GM12891 (cell line): ENCODE data around the gene RAPGEF2.

ENCODE experiments used
- PAX5 ChIP-seq: IDR thresholded peaks from 2 replicates; pipeline ENCODE4 v1.6.1; 2011; ENCODE audit warnings: low read length, moderate library complexity, mild to moderate bottlenecking; ENCODE audit not compliant: insufficient read depth, severe bottlenecking
- POLR2A ChIP-seq: IDR thresholded peaks from 2 replicates; pipeline ENCODE4 v1.6.1; 2011; ENCODE audit warnings: low read depth, low read length, control low read depth
- POLR2AphosphoS5 ChIP-seq: IDR thresholded peaks from 2 replicates; pipeline ENCODE4 v1.6.1; 2011; ENCODE audit warnings: low read depth, low read length, control low read depth
- POU2F2 ChIP-seq: IDR thresholded peaks from 2 replicates; pipeline ENCODE4 v1.6.1; 2011; ENCODE audit warnings: low read depth, mild to moderate bottlenecking, control low read depth, low read length, moderate library complexity
- SPI1 ChIP-seq: IDR thresholded peaks from 2 replicates; pipeline ENCODE4 v1.6.1; 2011; ENCODE audit warnings: low read depth, low read length, control low read depth
- TAF1 ChIP-seq: IDR thresholded peaks from 2 replicates; pipeline ENCODE4 v1.6.1; 2011; ENCODE audit warnings: low read depth, low read length, control low read depth

DNA sequence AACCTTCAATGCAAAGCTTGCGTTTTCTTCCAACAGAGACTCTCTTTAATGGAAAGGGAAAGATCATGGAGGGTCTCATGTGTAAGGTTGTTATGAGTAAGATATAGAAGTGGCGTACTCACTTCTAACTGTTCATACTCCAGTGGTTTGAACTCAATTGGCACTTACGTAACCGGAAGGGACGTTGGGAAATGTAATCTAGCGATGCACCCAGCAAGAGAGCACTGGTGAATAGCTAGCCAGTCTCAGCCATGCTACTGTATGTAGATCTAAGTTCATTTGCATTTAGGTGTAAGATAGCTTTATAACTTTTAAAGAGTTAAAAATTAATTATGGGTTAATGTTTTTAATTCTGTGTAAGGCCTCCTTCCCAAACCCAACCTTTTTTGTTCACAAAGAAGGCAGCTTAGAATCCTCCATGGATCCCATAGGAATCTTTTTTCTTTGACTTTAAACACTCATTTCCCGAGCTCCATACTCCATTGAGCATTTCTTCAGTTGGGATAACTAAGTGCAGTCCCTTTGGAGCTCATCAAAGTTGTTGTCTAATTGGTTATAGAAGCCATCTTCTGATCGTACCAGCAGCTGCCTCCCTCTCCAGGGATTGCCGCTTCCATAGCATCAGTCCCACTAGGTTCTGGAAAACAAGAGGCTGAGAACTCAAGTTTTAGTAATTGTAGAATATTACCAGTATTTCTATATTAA, 191.1 kb downstream of the RAPGEF2 start:
- no peak for TF ChIP-seq POLR2AphosphoS5
- TF ChIP-seq POLR2A = no peak
- TF ChIP-seq SPI1 = no peak
- no peak for TF ChIP-seq TAF1
- no peak for TF ChIP-seq POU2F2
- no peak for TF ChIP-seq PAX5
